DOHH2 (cell line): ENCODE data around the gene SNX24.

Experiments
- H3F3A ChIP-seq: fragments of 200-600 bp; sonication (generic), shearing (Covaris generic); 2 replicates; pipeline ENCODE4 v1.6.0; 2016; ENCODE audit warnings: antibody characterized with exemption, mild to moderate bottlenecking; ENCODE audit not compliant: control insufficient read depth, insufficient read depth
- H3K27ac ChIP-seq: fragments of 200-600 bp; sonication (generic); 2 replicates; pipeline ENCODE4 v1.5.1; 2014; ENCODE audit warnings: low read depth, mild to moderate bottlenecking, low read length, moderate library complexity
- H3K27me3 ChIP-seq: fragments of 200-600 bp; sonication (generic); 2 replicates; pipeline ENCODE4 v1.6.1; 2014; ENCODE audit warnings: mild to moderate bottlenecking, low read length, mixed read lengths; ENCODE audit not compliant: control insufficient read depth
- H3K36me3 ChIP-seq: fragments of 200-600 bp; sonication (generic); 2 replicates; pipeline ENCODE4 v1.6.1; 2014; ENCODE audit warnings: mild to moderate bottlenecking, low read length, moderate library complexity, mixed read lengths; ENCODE audit not compliant: control insufficient read depth
- H3K4me1 ChIP-seq: fragments of 200-600 bp; sonication (generic); 2 replicates; pipeline ENCODE4 v1.6.1; 2014; ENCODE audit warnings: mild to moderate bottlenecking, low read length, mixed read lengths; ENCODE audit not compliant: control insufficient read depth
- H3K4me2 ChIP-seq: fragments of 200-600 bp; sonication (generic); 2 replicates; pipeline ENCODE4 v1.6.0; 2014; ENCODE audit warnings: mild to moderate bottlenecking, low read length, moderate library complexity
- H3K4me3 ChIP-seq: fragments of 200-600 bp; sonication (generic); 2 replicates; pipeline ENCODE4 v1.5.1; 2014; ENCODE audit warnings: mild to moderate bottlenecking, low read length, mixed read lengths
- H3K79me2 ChIP-seq: fragments of 200-600 bp; sonication (generic); 2 replicates; pipeline ENCODE4 v1.6.1; 2014; ENCODE audit warnings: mild to moderate bottlenecking, low read length, mixed read lengths; ENCODE audit not compliant: control insufficient read depth
- H3K9me2 ChIP-seq: fragments of 200-600 bp; sonication (generic); replicated peaks from 2 replicates; pipeline ENCODE4 v1.6.1; 2014; ENCODE audit warnings: mild to moderate bottlenecking, low read length, mixed read lengths; ENCODE audit not compliant: control insufficient read depth
- H3K9me3 ChIP-seq: fragments of 200-600 bp; sonication (generic); 2 replicates; pipeline ENCODE4 v1.6.1; 2014; ENCODE audit warnings: antibody characterized with exemption, low read length, mixed read lengths; ENCODE audit not compliant: control insufficient read depth, insufficient read depth
- H4K20me1 ChIP-seq: fragments of 200-600 bp; sonication (generic); 2 replicates; pipeline ENCODE4 v1.6.0; 2014; ENCODE audit warnings: low read depth, mild to moderate bottlenecking, antibody characterized with exemption, low read length, moderate library complexity; ENCODE audit not compliant: control insufficient read depth, insufficient read depth
- EZH2phosphoT487 ChIP-seq: fragments of 200-600 bp; sonication (generic); IDR thresholded peaks from 2 replicates; pipeline ENCODE4 v1.6.1; 2017; ENCODE audit warnings: borderline replicate concordance, mild to moderate bottlenecking, antibody characterized with exemption, low read length, moderate library complexity, mixed read lengths
- TF ChIP-seq, protein P1 (sequence below): fragments of 200-600 bp; sonication (generic); IDR thresholded peaks from one replicate; pipeline ENCODE4 v1.5.1; 2014; ENCODE audit warnings: antibody characterized with exemption, mild to moderate bottlenecking, low read depth, low read length; ENCODE audit not compliant: poor library complexity, severe bottlenecking

Gene SNX24

DNA sequence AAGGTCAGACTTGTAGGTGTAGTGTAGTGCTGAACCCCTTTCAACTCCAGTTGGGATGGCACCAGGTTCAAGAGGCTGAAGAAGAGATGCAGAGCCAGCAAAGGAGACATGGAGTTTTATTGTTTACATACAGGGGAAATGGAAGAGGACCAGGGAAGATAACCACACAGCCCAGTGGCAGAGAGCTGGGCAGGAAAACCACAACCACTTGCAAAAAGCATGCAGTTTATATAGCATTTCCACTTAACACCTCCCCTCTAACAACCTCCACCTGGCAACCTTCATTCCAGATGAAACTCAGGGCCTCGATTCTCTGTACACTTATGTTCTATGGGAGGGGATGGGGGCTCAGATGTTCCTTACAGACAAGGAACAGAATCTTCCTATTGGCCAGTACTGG lies 56.9 kb downstream of the SNX24 start:
- Histone ChIP-seq H3K4me1 (no peaks in the 10 kb centered on the region), H3K79me2 (no peaks in the 10 kb centered on the region), H3K9me3 (no peaks in the 10 kb centered on the region), H3K4me3 (no peak overlapping the region), H3K27ac (no peak overlapping the region), H3K9me2 (no peaks in the 10 kb centered on the region), H3K36me3 (no peaks in the 10 kb centered on the region), H3F3A (no peaks in the 10 kb centered on the region), H3K27me3 (no peaks in the 10 kb centered on the region), H4K20me1 (no peaks in the 10 kb centered on the region), H3K4me2 (no peak overlapping the region)
- TF ChIP-seq, protein P1, sequence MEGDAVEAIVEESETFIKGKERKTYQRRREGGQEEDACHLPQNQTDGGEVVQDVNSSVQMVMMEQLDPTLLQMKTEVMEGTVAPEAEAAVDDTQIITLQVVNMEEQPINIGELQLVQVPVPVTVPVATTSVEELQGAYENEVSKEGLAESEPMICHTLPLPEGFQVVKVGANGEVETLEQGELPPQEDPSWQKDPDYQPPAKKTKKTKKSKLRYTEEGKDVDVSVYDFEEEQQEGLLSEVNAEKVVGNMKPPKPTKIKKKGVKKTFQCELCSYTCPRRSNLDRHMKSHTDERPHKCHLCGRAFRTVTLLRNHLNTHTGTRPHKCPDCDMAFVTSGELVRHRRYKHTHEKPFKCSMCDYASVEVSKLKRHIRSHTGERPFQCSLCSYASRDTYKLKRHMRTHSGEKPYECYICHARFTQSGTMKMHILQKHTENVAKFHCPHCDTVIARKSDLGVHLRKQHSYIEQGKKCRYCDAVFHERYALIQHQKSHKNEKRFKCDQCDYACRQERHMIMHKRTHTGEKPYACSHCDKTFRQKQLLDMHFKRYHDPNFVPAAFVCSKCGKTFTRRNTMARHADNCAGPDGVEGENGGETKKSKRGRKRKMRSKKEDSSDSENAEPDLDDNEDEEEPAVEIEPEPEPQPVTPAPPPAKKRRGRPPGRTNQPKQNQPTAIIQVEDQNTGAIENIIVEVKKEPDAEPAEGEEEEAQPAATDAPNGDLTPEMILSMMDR: no peak
- no peak for TF ChIP-seq EZH2phosphoT487

GRCh38 chr5:122906768-122907167 lies 61.4 kb downstream of the SNX24 start:
- no peak overlapping the region for H3K27ac ChIP-seq
- no peak overlapping the region for H3K4me2 ChIP-seq
- no peaks in the 10 kb centered on the region for H3K27me3 ChIP-seq
- H3K9me2 ChIP-seq: no peaks in the 10 kb centered on the region
- H3K79me2 ChIP-seq: no peaks in the 10 kb centered on the region
- no peaks in the 10 kb centered on the region for H3F3A ChIP-seq
- H4K20me1 ChIP-seq: no peaks in the 10 kb centered on the region
- H3K36me3 ChIP-seq: no peaks in the 10 kb centered on the region
- no peak overlapping the region for H3K4me3 ChIP-seq
- H3K9me3 ChIP-seq: no peaks in the 10 kb centered on the region
- no peaks in the 10 kb centered on the region for H3K4me1 ChIP-seq
- TF ChIP-seq EZH2phosphoT487: no peak
- TF ChIP-seq, protein P1: no peak

DNA sequence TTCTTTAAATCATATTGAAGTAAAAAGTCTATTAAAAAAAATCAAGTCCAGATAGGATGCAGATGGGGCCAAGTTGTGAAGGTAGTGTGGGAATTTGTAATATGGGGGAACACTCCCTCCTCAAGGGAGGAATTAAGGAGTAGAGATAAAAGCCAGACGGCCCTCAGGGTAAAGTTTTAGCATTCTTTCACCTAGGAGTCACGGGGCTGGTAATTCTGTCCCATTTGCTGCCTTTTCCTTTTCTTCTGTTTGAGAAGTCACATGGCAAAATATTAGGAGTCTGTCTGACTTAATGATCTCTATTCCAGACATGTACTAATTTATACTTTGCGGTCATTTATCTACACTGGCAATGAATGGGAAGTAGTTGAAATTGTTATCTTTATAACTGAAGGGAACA lies 61.9 kb downstream of the SNX24 start:
- Histone ChIP-seq H3K9me2 (no peaks in the 10 kb centered on the region), H3K4me1 (no peaks in the 10 kb centered on the region), H3K4me2 (no peak overlapping the region), H4K20me1 (no peaks in the 10 kb centered on the region), H3K27me3 (no peaks in the 10 kb centered on the region), H3K27ac (no peak overlapping the region), H3K36me3 (no peaks in the 10 kb centered on the region), H3K9me3 (no peaks in the 10 kb centered on the region), H3K79me2 (no peaks in the 10 kb centered on the region), H3F3A (no peaks in the 10 kb centered on the region), H3K4me3 (no peak overlapping the region)
- TF ChIP-seq EZH2phosphoT487: no peak
- TF ChIP-seq, protein P1: no peak

GRCh38 chr5:122908108-122908507 lies 62.7 kb downstream of the SNX24 start:
- TF ChIP-seq EZH2phosphoT487: no peak
- TF ChIP-seq, protein P1: no peak
- Histone ChIP-seq H3K27ac (no peak overlapping the region), H3K79me2 (no peaks in the 10 kb centered on the region), H3K4me2 (no peak overlapping the region), H3K4me1 (no peaks in the 10 kb centered on the region), H3K9me2 (no peaks in the 10 kb centered on the region), H3K4me3 (no peak overlapping the region), H4K20me1 (no peaks in the 10 kb centered on the region), H3K9me3 (no peaks in the 10 kb centered on the region), H3K27me3 (no peaks in the 10 kb centered on the region), H3F3A (no peaks in the 10 kb centered on the region), H3K36me3 (no peaks in the 10 kb centered on the region)
